GM18505 (cell line): Measurements from ENCODE around the gene ADA.

Experiments
- ATAC-seq: cut with Tn5 transposase; IDR thresholded peaks from one replicate; pipeline ENCODE4 v1.9.1; 2021; ENCODE audit not compliant: unreplicated experiment
- POLR2A ChIP-seq: IDR thresholded peaks from 4 replicates; pipeline ENCODE4 v1.6.1; 2011; ENCODE audit warnings: borderline replicate concordance; ENCODE audit not compliant: insufficient read depth, insufficient read length; ENCODE audit errors: extremely low read depth

Gene ADA

DNA sequence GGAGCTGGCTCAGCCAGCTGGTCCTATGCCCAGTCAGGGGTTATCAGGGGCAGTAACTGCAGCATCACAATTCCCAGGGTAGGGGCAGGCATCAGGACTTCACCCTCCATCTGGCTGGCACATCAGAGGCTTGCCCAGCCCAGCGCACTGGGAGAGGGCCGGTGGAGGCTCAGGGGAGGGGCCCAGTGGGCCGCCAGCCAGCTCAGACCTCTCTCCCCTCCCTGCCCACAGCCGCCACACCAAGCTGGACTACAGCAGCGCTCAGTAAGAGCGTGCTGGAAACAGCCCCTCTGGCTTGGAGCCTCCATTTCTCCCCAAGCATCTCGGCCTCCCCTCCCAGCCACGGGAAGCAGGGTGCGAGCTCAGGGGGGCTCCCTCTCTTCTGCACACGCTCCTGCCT is 22.0 kb downstream of the ADA start:
- TF ChIP-seq POLR2A = no peak
- ATAC-seq = no peak

- ATAC-seq = no peak
- TF ChIP-seq POLR2A = no peak
Measured at GRCh38 chr20:44629017-44629385, 22.5 kb downstream of the ADA start.

- TF ChIP-seq POLR2A = no peak
- no peak for ATAC-seq
Measured at GRCh38 chr20:44627364-44628010, 24.0 kb downstream of the ADA start.

- no peak for ATAC-seq
Measured at GRCh38 chr20:44626278-44626677, 25.2 kb downstream of the ADA start.

GRCh38 chr20:44625361-44625760 is 26.1 kb downstream of the ADA start:
- no peak for ATAC-seq
- no peak for TF ChIP-seq POLR2A

More at GRCh38 chr20:44626278-44626677, 25.2 kb downstream of the ADA start:
- TF ChIP-seq POLR2A = no peak

GRCh38 chr20:44624743-44625271 is 26.7 kb downstream of the ADA start:
- no peak for ATAC-seq
- TF ChIP-seq POLR2A = no peak

GRCh38 chr20:44624152-44624551 is 27.3 kb downstream of the ADA start:
- ATAC-seq = no peak
- no peak for TF ChIP-seq POLR2A

GRCh38 chr20:44622501-44623270 is 28.8 kb downstream of the ADA start:
- no peak for TF ChIP-seq POLR2A

DNA sequence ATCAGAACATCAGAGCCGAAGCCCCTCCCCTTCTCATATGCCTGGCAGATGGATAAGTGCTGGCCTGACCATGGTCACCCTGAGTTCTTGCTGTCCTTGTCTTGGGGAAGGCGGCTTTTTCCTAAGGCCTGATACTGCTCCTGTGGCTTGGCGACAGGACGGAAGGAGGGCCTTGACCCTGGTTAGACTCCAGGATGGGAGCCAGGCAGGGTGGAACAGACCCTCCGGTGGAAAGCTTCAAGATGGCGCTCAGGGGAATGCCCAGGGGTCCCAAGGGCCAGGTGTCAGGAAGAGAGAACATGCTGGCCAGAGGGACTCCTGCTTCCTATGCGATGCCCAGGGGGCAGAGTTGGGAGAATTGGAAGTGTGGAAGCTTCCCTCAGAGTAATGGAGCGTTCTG is 29.6 kb downstream of the ADA start:
- no peak for TF ChIP-seq POLR2A
- no peak for ATAC-seq

More at GRCh38 chr20:44622501-44623270, 28.8 kb downstream of the ADA start:
- ATAC-seq = no peak

DNA sequence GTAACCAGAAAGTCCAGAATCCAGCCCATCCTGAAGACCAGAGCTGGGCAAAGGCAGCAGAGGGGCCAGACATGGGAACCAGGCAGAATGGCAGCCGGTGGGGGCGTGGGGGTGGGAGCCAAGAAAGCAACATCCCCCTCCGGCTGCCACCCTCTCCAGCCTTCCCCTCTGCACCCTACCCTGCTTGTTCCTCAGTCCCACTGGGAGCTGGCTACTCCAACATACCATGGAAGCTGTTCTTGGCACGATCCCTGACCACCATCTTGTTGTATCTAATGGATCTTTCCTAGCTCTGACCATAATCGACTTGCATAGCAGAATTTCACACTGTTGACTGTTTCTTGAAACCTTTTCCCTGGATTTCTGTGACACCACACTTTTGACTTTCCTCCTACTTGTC is 30.2 kb downstream of the ADA start:
- TF ChIP-seq POLR2A = no peak
- ATAC-seq = no peak

DNA sequence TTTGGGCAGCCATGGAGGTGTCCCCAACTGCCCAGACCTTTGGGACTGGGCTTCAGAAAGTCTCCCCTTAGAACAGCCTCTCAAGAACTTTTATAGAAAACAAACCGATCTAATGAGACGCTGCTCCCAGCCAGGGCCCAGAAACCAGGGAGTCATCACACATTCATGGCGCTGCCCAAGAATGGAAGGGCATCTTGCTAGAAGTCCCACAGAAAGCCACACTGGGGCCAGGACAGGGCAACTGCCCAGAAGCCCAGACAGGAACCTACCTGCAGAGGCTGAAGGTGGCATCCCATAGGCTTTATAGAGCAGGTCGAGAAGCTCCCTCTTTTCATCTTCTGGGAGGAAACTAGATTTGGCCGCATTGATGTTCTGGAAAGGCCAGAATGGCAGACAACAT is 31.5 kb downstream of the ADA start:
- no peak for TF ChIP-seq POLR2A
- ATAC-seq = no peak

DNA sequence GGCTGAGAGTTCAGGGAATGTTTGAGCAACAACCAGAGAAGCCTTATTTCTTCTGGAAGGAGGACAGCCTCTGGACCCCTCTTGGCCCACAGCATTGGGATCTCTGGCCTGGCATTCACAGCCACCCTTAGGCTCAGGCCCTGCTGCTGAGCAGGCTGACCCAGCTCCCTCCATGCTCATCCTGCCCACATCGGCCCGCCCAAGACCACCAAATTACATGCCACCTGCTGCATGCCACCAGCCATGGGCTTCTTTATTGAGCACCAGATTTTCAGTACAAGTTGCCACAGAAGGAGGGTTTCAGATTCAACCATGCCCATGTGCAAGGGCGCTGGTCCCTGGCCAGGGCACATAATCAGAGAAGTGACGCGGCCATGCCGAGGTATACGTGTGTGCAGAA is 32.2 kb downstream of the ADA start:
- no peak for TF ChIP-seq POLR2A
- ATAC-seq = no peak

DNA sequence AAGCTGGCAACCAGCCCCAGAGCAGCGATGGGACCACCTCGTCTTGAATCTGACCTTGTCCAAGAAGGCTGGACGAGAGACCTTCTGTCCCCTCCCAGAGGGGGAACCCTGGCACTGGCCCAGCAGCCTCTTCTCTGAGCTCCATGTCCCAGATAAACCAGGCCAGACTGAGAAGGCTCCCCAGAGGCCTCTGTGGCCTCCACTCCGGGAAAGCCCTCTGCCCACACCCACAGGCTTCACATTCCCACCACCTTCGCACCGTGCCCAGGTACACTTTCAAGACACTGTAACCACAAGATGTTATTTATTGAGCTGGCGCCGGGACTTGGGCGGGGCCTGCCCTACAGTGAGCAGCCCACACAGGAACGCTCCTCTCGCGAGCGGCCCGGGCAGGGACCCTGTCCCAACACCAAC is 33.2 kb downstream of the ADA start:
- TF ChIP-seq POLR2A = no peak
- ATAC-seq = no peak

GRCh38 chr20:44616604-44616964 is 34.9 kb downstream of the ADA start:
- ATAC-seq = no peak
- no peak for TF ChIP-seq POLR2A
